Measurements from ENCODE around the gene MUC4.
"Not testable (repeated sequence)": the region's sequence is repeated elsewhere in the genome, so short reads cannot be mapped to it uniquely, and the experiment has no call there.

MUC4 gene

DNA sequence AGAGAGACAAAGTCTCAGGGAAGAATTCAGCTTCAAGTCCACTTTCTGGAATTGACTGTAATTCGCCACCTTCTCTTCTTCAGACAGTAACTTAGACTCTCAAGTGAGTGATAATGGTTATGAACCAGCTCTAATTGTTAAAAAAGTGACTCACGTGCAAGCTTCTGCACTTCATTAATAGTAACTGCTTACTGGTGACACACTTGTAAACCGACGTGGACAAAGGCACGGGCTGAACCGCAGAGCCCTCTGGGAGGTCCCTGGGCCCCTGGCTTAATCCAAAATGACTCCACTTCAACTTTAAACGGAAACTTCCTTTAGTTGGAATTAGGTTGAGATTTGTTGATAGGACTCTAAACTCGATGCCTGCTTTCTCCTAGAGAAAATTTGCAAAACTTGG, 17.0 kb downstream of the MUC4 start:
- no peak for FAIRE-seq
- DNase-seq (ENCODE audit: extremely low spot score, insufficient read length, low read depth) = no peak

- not testable (repeated sequence) for FAIRE-seq; DNase-seq (ENCODE audit: extremely low spot score, insufficient read length, low read depth)
These were observed 19.1 kb downstream of the MUC4 start for GRCh38 chr3:195792621-195793020.

- no peak for FAIRE-seq
- DNase-seq (ENCODE audit: extremely low spot score, insufficient read length, low read depth) = no peak
These were observed 20.8 kb downstream of the MUC4 start for GRCh38 chr3:195790901-195791300.

GRCh38 chr3:195788711-195789581, 22.8 kb downstream of the MUC4 start:
- DNase-seq (ENCODE audit: extremely low spot score, insufficient read length, low read depth) = no peak
- no peak for FAIRE-seq

GRCh38 chr3:195785781-195786405, 25.8 kb downstream of the MUC4 start:
- FAIRE-seq; DNase-seq (ENCODE audit: extremely low spot score, insufficient read length, low read depth): not testable (repeated sequence)

GRCh38 chr3:195784031-195784430, 27.7 kb downstream of the MUC4 start:
- DNase-seq (ENCODE audit: extremely low spot score, insufficient read length, low read depth); FAIRE-seq: not testable (repeated sequence)

DNA sequence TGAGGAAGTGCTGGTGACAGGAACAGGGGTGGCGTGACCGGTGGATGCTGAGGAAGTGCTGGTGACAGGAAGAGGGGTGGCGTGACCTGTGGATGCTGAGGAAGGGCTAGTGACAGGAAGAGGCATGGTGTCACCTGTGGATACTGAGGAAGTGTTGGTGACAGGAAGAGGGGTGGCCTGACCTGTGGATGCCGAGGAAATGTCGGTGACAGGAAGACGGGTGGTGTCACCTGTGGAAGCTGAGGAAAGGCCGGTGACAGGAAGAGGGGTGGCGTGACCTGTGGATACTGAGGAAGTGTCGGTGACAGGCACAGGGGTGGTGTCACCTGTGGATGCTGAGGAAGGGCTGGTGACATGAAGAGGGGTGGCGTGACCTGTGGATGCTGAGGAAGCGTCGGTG, 30.5 kb downstream of the MUC4 start:
- DNase-seq (ENCODE audit: extremely low spot score, insufficient read length, low read depth); FAIRE-seq: not testable (repeated sequence)

GRCh38 chr3:195777975-195778374, 33.8 kb downstream of the MUC4 start:
- DNase-seq (ENCODE audit: extremely low spot score, insufficient read length, low read depth) = no peak
- no peak for FAIRE-seq

DNA sequence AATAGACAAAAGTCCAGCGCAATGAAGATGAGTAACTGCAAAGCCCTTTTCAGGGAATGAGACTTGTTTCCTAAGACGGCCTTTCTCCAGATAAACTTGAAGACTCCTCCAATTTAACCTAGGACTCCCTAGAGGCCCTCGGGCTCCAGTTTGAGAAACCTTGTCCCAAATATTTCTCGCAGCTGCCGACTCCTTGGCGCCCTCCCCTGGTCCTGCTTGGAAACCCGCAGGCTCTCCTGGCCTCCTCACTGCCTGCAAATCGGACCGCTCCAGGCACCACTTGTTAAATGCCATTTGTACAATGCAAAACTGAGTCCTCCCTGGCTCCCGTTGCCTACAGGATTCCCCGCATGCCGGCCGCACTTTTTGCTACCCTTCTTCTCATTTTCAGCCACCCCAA, 36.8 kb downstream of the MUC4 start:
- DNase-seq (ENCODE audit: extremely low spot score, insufficient read length, low read depth) (no peak), FAIRE-seq (no peak)

DNA sequence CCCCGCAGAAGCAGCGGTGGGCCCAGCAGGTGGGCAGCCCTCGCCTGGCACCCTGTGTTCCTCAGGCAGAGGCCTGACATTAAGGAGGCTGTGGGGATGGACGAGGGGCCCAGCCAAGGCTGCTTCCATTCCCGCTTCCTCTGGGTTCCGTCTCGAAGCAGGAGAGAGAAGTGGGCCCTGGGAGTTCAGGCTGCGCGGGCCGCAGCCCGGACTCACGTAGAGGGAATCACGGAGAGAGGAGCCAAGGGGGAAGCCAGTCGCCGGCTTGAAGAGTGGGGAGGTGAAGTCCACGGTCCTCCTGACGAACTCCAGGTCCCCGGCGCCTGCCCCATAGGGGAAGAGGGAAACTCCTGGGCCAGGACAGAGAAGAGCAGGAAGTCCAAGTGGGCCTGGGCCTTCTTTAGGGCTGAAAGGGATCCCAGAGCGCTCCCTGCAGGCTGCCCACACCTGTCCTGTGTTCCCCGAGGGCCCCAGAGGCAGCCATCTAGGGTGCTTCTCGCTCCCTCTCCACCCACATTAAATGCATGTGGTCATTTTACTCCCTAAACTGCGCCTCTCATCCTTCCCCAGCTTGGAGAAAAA, 37.7 kb downstream of the MUC4 start:
- FAIRE-seq (no peak), DNase-seq (ENCODE audit: extremely low spot score, insufficient read length, low read depth) (no peak)

GRCh38 chr3:195771646-195772300, 40.0 kb downstream of the MUC4 start:
- no peak for FAIRE-seq
- no peak for DNase-seq (ENCODE audit: extremely low spot score, insufficient read length, low read depth)

DNA sequence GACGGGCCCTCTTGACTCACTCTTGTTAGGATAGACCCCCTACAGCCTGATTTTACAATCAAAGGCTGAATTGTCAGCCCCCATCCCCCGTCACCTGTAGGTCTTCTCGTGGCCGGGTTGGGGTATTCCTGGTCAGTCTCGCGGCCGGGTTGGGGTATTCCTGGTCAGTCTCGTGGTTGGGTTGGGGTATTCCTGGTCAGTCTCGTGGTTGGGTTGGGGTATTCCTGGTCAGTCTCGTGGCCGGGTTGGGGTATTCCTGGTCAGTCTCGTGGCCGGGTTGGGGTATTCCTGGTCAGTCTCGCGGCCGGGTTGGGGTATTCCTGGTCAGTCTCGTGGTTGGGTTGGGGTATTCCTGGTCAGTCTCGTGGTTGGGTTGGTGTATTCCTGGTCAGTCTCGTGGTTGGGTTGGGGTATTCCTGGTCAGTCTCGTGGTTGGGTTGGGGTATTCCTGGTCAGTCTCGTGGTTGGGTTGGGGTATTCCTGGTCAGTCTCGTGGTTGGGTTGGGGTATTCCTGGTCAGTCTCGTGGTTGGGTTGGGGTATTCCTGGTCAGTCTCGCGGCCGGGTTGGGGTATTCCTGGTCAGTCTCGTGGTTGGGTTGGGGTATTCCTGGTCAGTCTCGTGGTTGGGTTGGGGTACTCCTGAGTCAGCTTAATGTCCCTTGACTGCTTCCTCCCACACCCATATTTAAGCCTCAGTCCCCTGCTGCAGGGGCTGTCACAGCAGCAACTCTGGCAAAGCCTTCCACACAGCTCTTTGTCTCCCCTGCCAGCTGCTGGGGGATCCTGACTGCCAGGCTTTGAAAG, 40.7 kb downstream of the MUC4 start:
- not testable (repeated sequence) for DNase-seq (ENCODE audit: extremely low spot score, insufficient read length, low read depth); FAIRE-seq

DNA sequence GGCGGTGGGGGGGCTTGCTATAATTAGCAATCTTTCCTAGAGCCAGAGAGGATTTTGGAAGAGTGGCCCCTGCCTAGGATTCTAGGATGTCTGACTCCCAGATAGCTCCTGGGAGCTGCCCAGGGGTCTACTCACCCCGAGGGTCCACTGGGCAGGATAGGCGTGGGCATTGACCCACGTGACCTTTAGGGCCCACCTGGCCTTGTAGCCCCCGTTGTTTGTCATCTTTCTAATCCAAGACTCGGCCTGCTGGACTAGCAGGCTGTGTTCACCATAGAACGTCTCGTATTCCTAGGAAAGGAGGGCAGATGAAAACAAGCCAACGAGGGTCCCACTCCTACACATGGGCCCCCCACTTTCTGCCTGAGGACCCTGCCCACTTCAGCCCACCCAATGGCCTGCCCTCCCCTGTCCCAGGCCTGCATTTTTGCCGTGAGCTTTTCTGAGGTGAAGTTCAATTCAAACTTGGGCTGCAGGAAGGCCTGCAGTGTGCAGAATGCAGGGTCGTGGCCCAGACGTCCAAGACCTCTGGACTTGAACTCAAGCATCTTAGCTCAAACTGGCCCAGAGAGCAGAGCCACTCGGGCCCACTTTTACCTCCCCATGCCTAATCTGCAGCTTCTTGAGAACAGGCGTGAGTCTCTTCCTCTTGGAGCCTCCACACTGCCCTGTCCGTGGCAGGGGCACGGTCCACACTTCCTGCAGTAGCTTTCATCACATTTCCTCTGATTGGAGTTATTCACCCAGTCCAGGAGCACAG, 41.5 kb downstream of the MUC4 start:
- FAIRE-seq = no peak

DNA sequence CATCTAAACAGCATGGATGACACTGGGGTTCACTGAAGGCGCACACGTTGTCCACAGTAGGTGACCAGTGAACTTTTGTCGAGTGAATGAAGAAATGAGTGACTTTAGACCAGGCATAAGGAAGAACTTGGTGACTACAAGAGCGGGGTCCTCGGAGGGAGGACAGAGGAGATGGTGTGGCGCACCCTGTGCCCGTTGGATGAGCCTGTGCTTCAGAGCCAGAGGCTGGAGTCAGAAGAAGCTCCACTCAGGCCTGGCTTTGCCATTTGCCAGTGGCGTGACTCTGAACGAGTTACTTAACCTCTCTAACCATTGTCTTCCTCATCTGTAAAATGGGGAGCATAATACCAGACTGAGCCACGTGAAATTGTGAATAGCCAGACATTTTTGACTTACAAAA, 42.2 kb downstream of the MUC4 start:
- FAIRE-seq (no peak), DNase-seq (ENCODE audit: extremely low spot score, insufficient read length, low read depth) (no peak)

More for the DNA sequence above, 41.5 kb downstream of the MUC4 start:
- no peak for DNase-seq (ENCODE audit: extremely low spot score, insufficient read length, low read depth)

DNA sequence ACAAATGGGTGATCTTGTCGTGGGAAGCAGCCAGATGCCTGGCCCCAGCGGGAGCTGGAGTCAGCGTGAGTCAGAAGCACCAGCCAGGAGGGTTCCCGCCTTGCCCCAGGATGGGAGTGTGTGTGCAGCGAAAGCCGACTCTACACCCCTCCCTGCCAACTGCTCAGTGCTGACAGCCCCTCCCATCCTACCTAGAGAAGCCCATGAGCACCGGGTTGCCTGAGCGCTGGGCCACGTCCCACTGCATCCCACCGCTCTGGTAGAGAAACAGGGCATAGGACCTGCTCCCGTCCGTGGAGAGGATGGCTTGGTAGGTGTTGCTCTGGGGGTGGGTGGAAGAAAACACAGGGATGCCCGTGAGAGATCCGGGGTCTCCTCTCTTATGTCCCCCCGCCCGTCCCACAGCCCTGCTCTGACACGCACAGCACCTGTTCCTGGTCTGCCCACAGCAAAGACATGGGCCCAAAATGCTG, 42.9 kb downstream of the MUC4 start:
- DNase-seq (ENCODE audit: extremely low spot score, insufficient read length, low read depth) (no peak), FAIRE-seq (no peak)

- DNase-seq (ENCODE audit: extremely low spot score, insufficient read length, low read depth) (no peak), FAIRE-seq (no peak)
These were observed 43.3 kb downstream of the MUC4 start for GRCh38 chr3:195768414-195768813.

DNA sequence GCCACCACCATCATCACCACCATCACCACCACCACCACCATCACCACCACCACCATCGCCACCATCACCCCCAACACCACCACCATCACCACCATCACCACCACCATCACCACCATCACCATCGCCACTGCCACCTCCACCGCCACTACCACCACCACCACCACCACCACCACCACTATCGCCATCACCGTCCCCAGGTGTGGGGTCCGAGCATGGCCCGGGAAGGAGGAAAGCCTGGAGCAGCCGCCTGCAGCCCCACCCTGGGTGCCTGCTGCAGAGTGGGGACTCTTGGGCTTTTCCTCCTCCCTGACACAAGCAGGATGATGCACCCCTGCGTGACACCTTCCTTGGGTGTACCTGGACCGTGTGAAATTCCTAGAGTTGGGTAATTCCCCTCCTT, 43.9 kb downstream of the MUC4 start:
- FAIRE-seq (no peak), DNase-seq (ENCODE audit: extremely low spot score, insufficient read length, low read depth) (no peak)

DNA sequence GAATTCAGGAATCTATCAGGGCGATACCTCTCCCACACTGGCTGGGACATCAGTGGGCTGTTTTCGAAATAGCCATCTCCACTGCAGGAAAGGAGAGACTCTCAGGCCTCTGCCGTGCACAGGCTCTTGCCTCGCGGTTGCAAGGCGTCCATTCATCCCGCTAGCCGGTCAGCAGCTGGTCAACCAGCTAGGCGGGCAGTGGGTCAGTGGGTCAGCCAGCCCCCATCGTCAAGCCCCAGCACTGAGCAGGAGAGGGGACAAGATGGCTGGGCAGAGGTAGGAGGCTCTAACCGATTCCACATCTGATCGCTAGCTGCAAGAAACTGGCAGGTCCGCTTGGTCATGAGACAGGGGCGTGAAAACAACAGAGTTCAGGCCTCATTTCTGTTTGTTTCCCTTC, 45.1 kb downstream of the MUC4 start:
- DNase-seq (ENCODE audit: extremely low spot score, insufficient read length, low read depth) (no peak), FAIRE-seq (no peak)

All from GM18507 (cell line).